K562 (cell line): ENCODE results near the gene PRR15L. TPM values are rescaled to one million over a fixed set of nuclear protein-coding genes. Genes with fewer than 3 reads are reported as not detected.

Experiments
- ATAC-seq: fragments of 200-7000 bp; cut with Tn5 transposase; 3 replicates; pipeline ENCODE4 v1.9.1; 2020; ENCODE audit warnings: moderate library complexity
- BruUV-seq: library from RNA; stranded (reverse); fragments of 400-500 nt; replicated peaks from 2 replicates; lab custom pipeline; 2021; lab: Mats Ljungman, UMichigan
- CTCF ChIA-PET: fragments of 300-600 bp; formaldehyde crosslinking; extraction: SDS; loops from one replicate; lab custom pipeline; 2021; ENCODE audit warnings: low intra/inter-chr PET ratio; lab: Yijun Ruan, JAX
- POLR2A ChIA-PET: fragments of 300-600, 350-650 bp; sonication (Branson Sonifier 250); formaldehyde crosslinking; extraction: SDS; loops from one replicate; lab custom pipeline; 2021; ENCODE audit warnings: antibody characterized with exemption, inconsistent platforms; lab: Yijun Ruan, JAX
- DNase-seq, 4 experiments: peaks; one replicate each; pipeline versions ENCODE4 v3.0.0 to v3.0.0-alpha.2; 2011 to 2018; ENCODE audit warnings: low spot score in 3 of 4, mixed read lengths in 3 of 4; ENCODE audit errors: extremely low read depth in 1 of 4
- FAIRE-seq: peaks from 2 replicates; lab custom pipeline; 2011; peaks lifted over from hg19 to GRCh38; lab: Jason Lieb, UNC
- H2AFZ ChIP-seq: 2 replicates; pipeline ENCODE4 v1.6.0; 2011; ENCODE audit warnings: low read depth, low read length, control low read depth, inconsistent platforms
- H3K27ac ChIP-seq: fragments of 200-600 bp; 3 replicates; pipeline ENCODE4 v1.8.0; 2011; ENCODE audit warnings: low read depth, mild to moderate bottlenecking, control low read depth, inconsistent platforms, low read length, moderate library complexity, mixed read lengths; ENCODE audit errors: extremely low read depth
- H3K27me3 ChIP-seq, 2 experiments: fragments of 300-600 bp in 1 of 2; 2 replicates in 1 of 2; 3 replicates in 1 of 2; pipeline versions ENCODE4 v1.6.0 to v1.8.0; 2011; ENCODE audit warnings: inconsistent platforms in 2 of 2, low read length in 2 of 2, mild to moderate bottlenecking in 1 of 2, mixed read lengths in 1 of 2, moderate library complexity in 1 of 2; ENCODE audit not compliant: control insufficient read depth in 2 of 2, insufficient read depth in 2 of 2
- H3K36me3 ChIP-seq: fragments of 300-600 bp; 3 replicates; pipeline ENCODE4 v1.8.0; 2011; ENCODE audit warnings: mild to moderate bottlenecking, low read length, inconsistent platforms; ENCODE audit not compliant: control insufficient read depth, insufficient read depth
- H3K4me1 ChIP-seq, 2 experiments: fragments of 200-600 bp in 1 of 2; replicated peaks in 1 of 2; 2 replicates in 1 of 2; 3 replicates in 1 of 2; pipeline versions ENCODE4 v1.5.1 to v1.8.0; 2011; ENCODE audit warnings: inconsistent platforms in 2 of 2, low read length in 2 of 2, mild to moderate bottlenecking in 1 of 2, mixed read lengths in 1 of 2, moderate library complexity in 1 of 2; ENCODE audit not compliant: control insufficient read depth in 2 of 2, insufficient read depth in 2 of 2
- H3K4me2 ChIP-seq: 2 replicates; pipeline ENCODE4 v1.6.1; 2011; ENCODE audit warnings: low read length, control low read depth, inconsistent platforms, mixed read lengths; ENCODE audit not compliant: insufficient read depth
- H3K4me3 ChIP-seq: fragments of 200-600 bp; sonication (generic), shearing (Covaris generic); 2 replicates; pipeline ENCODE4 v1.5.1; 2016; ENCODE audit warnings: control low read depth, inconsistent platforms
- H3K79me2 ChIP-seq: fragments of 200-600 bp; 3 replicates; pipeline ENCODE4 v1.8.0; 2011; ENCODE audit warnings: low read length, inconsistent platforms; ENCODE audit not compliant: control insufficient read depth, insufficient read depth
- H3K9ac ChIP-seq, 2 experiments: 2 replicates each; pipeline versions ENCODE4 v1.6.0 to v1.6.1; 2011; ENCODE audit warnings: low read depth in 2 of 2, low read length in 2 of 2, control low read depth in 1 of 2, inconsistent platforms in 1 of 2, mild to moderate bottlenecking in 1 of 2, mixed read lengths in 1 of 2; ENCODE audit not compliant: insufficient read depth in 1 of 2
- H3K9me1 ChIP-seq: one replicate; pipeline ENCODE4 v1.6.0; 2011; ENCODE audit warnings: inconsistent platforms, mild to moderate bottlenecking, low read length, moderate library complexity; ENCODE audit not compliant: control insufficient read depth, insufficient read depth
- H3K9me3 ChIP-seq: replicated peaks from 2 replicates; pipeline ENCODE4 v1.5.1; 2011; ENCODE audit warnings: low read depth, low read length, inconsistent platforms; ENCODE audit not compliant: control insufficient read depth, insufficient read depth
- H4K20me1 ChIP-seq: replicated peaks from 2 replicates; pipeline ENCODE4 v1.6.1; 2011; ENCODE audit warnings: low read length, inconsistent platforms, mixed read lengths; ENCODE audit not compliant: control insufficient read depth, insufficient read depth
- CC2D1A ChIP-seq: fragments of 450-650 bp; IDR thresholded peaks from 2 replicates; pipeline ENCODE4 v1.6.1; 2017; ENCODE audit warnings: mild to moderate bottlenecking
- FIP1L1 ChIP-seq: fragments of 200-400 bp; formaldehyde crosslinking; IDR thresholded peaks from 2 replicates; pipeline ENCODE4 v1.6.1; 2018; ENCODE audit warnings: mild to moderate bottlenecking, low read depth, low read length; ENCODE audit not compliant: poor library complexity, severe bottlenecking
- GABPB1 ChIP-seq: sonication (generic); formaldehyde crosslinking; IDR thresholded peaks from 2 replicates; pipeline ENCODE4 v1.8.0; 2022; ENCODE audit warnings: mild to moderate bottlenecking, missing genetic modification reagents
- GTF2A2 ChIP-seq: IDR thresholded peaks from 2 replicates; pipeline ENCODE4 v1.6.1; 2016; ENCODE audit warnings: mild to moderate bottlenecking, missing genetic modification characterization, missing compliant biosample characterization
- HES1 ChIP-seq: fragments of 450-650 bp; IDR thresholded peaks from 2 replicates; pipeline ENCODE4 v1.6.1; 2016; ENCODE audit warnings: low read depth, mild to moderate bottlenecking, moderate library complexity
- KLF1 ChIP-seq: fragments of 450-650 bp; IDR thresholded peaks from 2 replicates; pipeline ENCODE4 v1.6.1; 2016; ENCODE audit warnings: missing genetic modification characterization, missing compliant biosample characterization
- MXD1 ChIP-seq: fragments of 250-450 bp; sonication (Bioruptor Pico); IDR thresholded peaks from 2 replicates; pipeline ENCODE4 v1.8.0; 2021; ENCODE audit warnings: borderline replicate concordance, mild to moderate bottlenecking, moderate library complexity; ENCODE audit not compliant: poor library complexity, severe bottlenecking
- POLR2AphosphoS2 ChIP-seq: IDR thresholded peaks from 2 replicates; pipeline ENCODE4 v1.6.1; 2012; ENCODE audit warnings: low read length, improper control_type of control experiment
- SP2 ChIP-seq: IDR thresholded peaks from 2 replicates; pipeline ENCODE4 v1.6.1; 2011; ENCODE audit warnings: mild to moderate bottlenecking, low read depth, low read length, moderate library complexity; ENCODE audit not compliant: poor library complexity, severe bottlenecking; ENCODE audit errors: extremely low read depth
- STAT5B ChIP-seq: fragments of 250-450 bp; sonication (Bioruptor Pico); IDR thresholded peaks from 2 replicates; pipeline ENCODE4 v1.8.0; 2021; ENCODE audit warnings: mild to moderate bottlenecking, inconsistent platforms
- ZFX ChIP-seq: sonication (generic); formaldehyde crosslinking; IDR thresholded peaks from 2 replicates; pipeline ENCODE4 v1.8.0; 2022; ENCODE audit warnings: mild to moderate bottlenecking, missing genetic modification reagents, moderate library complexity
- ZKSCAN8 ChIP-seq: fragments of 200-800 bp; sonication (Bioruptor generic); IDR thresholded peaks from 2 replicates; pipeline ENCODE4 v1.6.1; 2016; ENCODE audit warnings: missing genetic modification characterization, missing compliant biosample characterization
- ZNF121 ChIP-seq: sonication (generic); formaldehyde crosslinking; conservative IDR thresholded peaks from 2 replicates; pipeline ENCODE4 v1.8.0; 2022; ENCODE audit warnings: missing genetic modification reagents
- ZNF212 ChIP-seq: fragments of 450-650 bp; formaldehyde crosslinking; IDR thresholded peaks from 2 replicates; pipeline ENCODE4 v1.4.0; 2020; ENCODE audit warnings: mild to moderate bottlenecking
- ZNF311 ChIP-seq: fragments of 250-450 bp; sonication (Bioruptor Pico); IDR thresholded peaks from 2 replicates; pipeline ENCODE4 v1.4.0; 2020; ENCODE audit warnings: mild to moderate bottlenecking, moderate library complexity
- WGBS: fragments of 100-300 bp; shearing (Covaris generic); methylation state at CpG from one replicate; pipeline ENCODE4 v1.1.6; 2016; ENCODE audit warnings: low coverage, mixed read lengths; ENCODE audit not compliant: insufficient coverage; ENCODE audit errors: missing lambda C conversion rate; 5-methylcytosine and 5-hydroxymethylcytosine counted together
- in situ Hi-C: fragments of 300-500 bp; cut with MboI; formaldehyde crosslinking; loops from 4 replicates; pipeline ENCODE4 v1.15.0; 2018; ENCODE audit warnings: inconsistent platforms, mixed read lengths
- intact Hi-C: fragments of 100-400 bp; cut with micrococcal nuclease; formaldehyde crosslinking; loops from 2 replicates; pipeline ENCODE4 v1.14.2; 2022
- polyA plus RNA-seq, 8 experiments: library from polyadenylated mRNA; depleted of rRNA in 4 of 8; stranded (reverse) in 5 of 8; unstranded in 3 of 8; fragments of >200 nt; fragmentation: Nextera tagmentation in 2 of 8; fragmentation: Illumina TruSeq in 1 of 8; extraction: Ambion mirVana in 2 of 8; extraction: Trizol in 1 of 8; gene quantifications; 2 replicates each; pipeline versions ENCODE4 v1.2.1 to v1.2.3, GENCODE V29; 2011 to 2014; ENCODE audit warnings: inconsistent platforms in 1 of 8, missing spikeins in 1 of 8
- total RNA-seq, 7 experiments: library from RNA; depleted of rRNA in 6 of 7; stranded (reverse); fragments of >200 nt in 6 of 7; fragmentation: Illumina TruSeq in 2 of 7; extraction: Trizol in 2 of 7; gene quantifications; 2 replicates each; pipeline versions ENCODE4 v1.2.1 to v1.2.3, GENCODE V29; 2011 to 2021; ENCODE audit warnings: low replicate concordance in 1 of 7
- TF ChIP-seq, protein P1 (sequence below): IDR thresholded peaks from 3 replicates; pipeline ENCODE4 v1.6.1; 2011; ENCODE audit warnings: borderline replicate concordance, mild to moderate bottlenecking, moderate library complexity; ENCODE audit not compliant: insufficient read length; ENCODE audit errors: extremely low read depth
- TF ChIP-seq, protein P2 (sequence below): fragments of 250-450 bp; sonication (Bioruptor Pico); IDR thresholded peaks from 2 replicates; pipeline ENCODE4 v1.5.0; 2020; ENCODE audit warnings: mild to moderate bottlenecking

PRR15L gene
- total and polyA plus RNA-seq, 9 of the 15 experiments (the other 6 are each of a cell fraction or from before 2014, with no cell fraction given) = 0.03 TPM; not detected in 8

- TF ChIP-seq, protein P1, sequence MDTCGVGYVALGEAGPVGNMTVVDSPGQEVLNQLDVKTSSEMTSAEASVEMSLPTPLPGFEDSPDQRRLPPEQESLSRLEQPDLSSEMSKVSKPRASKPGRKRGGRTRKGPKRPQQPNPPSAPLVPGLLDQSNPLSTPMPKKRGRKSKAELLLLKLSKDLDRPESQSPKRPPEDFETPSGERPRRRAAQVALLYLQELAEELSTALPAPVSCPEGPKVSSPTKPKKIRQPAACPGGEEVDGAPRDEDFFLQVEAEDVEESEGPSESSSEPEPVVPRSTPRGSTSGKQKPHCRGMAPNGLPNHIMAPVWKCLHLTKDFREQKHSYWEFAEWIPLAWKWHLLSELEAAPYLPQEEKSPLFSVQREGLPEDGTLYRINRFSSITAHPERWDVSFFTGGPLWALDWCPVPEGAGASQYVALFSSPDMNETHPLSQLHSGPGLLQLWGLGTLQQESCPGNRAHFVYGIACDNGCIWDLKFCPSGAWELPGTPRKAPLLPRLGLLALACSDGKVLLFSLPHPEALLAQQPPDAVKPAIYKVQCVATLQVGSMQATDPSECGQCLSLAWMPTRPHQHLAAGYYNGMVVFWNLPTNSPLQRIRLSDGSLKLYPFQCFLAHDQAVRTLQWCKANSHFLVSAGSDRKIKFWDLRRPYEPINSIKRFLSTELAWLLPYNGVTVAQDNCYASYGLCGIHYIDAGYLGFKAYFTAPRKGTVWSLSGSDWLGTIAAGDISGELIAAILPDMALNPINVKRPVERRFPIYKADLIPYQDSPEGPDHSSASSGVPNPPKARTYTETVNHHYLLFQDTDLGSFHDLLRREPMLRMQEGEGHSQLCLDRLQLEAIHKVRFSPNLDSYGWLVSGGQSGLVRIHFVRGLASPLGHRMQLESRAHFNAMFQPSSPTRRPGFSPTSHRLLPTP = no peak
- TF ChIP-seq STAT5B (CRISPR knock-in tag) = no peak
These were observed 37.0 kb upstream of the PRR15L start (continued) for GRCh38 chr17:47994724-47995123.

DNA sequence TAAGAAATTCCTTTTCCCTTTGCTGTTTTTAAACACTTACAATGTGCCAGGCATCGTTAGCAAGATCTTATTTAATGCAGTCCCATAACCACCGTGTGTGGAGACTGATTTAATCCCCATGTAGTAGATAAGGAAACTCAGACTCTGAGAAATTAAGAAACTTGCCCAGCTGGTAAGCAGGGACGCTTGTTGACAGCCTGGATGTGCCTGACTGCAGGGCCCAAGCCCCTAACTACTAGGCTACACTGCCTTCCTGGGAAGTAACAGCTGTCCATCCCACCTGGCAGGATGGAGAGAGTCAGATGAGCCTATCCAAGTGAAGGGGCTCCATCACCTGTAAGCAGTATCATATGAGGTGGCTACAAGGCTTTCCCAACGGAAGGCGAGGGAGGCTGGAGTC, 36.3 kb upstream of the PRR15L start:
- intact Hi-C loops (no loop called here), in situ Hi-C loops (no loop called here)
- ATAC-seq = no peak
- BruUV-seq = no TSS peak
- no peaks in the 10 kb centered on the region for H3K36me3 ChIP-seq
- ChIA-PET CTCF (no interaction called here), POLR2A (interaction anchor here (0.6 to 1.7 kb wide), 5 partner anchors 9 to 110 kb away, joined by 3 to 4 read pairs (median 4); no protein-coding TSS in a partner anchor)
- no peak overlapping the region for H3K4me2 ChIP-seq
- H3K9ac ChIP-seq = no peak overlapping the region
- WGBS = 28% methylated on average over 5 of the region's 5 CpGs
- H3K4me1 ChIP-seq = peaks cover 26 to 32% of the 10 kb centered on the region in 2 experiments
- FAIRE-seq = no peak
- no peaks in the 10 kb centered on the region for H3K9me1 ChIP-seq
- no peaks in the 10 kb centered on the region for H4K20me1 ChIP-seq
- H3K27ac ChIP-seq = no peak overlapping the region
- no peaks in the 10 kb centered on the region for H3K9me3 ChIP-seq
- no peak for DNase-seq
- H3K79me2 ChIP-seq = no peaks in the 10 kb centered on the region
- H3K27me3 ChIP-seq = no peaks in the 10 kb centered on the region
- H3K4me3 ChIP-seq = no peak overlapping the region
- H2AFZ ChIP-seq = no peak overlapping the region
- TF ChIP-seq GTF2A2 (tag) (no peak), ZNF311 (CRISPR knock-in tag) (no peak), ZNF212 (CRISPR knock-in tag) (no peak), ZNF121 (no peak), GABPB1 (CRISPR knock-in tag) (no peak), HES1 (no peak), SP2 (no peak), POLR2AphosphoS2 (no peak), CC2D1A (no peak), MXD1 (no peak), FIP1L1 (no peak), ZKSCAN8 (CRISPR knock-in tag) (no peak), KLF1 (tag) (no peak), ZFX (no peak)
- TF ChIP-seq, protein P2, sequence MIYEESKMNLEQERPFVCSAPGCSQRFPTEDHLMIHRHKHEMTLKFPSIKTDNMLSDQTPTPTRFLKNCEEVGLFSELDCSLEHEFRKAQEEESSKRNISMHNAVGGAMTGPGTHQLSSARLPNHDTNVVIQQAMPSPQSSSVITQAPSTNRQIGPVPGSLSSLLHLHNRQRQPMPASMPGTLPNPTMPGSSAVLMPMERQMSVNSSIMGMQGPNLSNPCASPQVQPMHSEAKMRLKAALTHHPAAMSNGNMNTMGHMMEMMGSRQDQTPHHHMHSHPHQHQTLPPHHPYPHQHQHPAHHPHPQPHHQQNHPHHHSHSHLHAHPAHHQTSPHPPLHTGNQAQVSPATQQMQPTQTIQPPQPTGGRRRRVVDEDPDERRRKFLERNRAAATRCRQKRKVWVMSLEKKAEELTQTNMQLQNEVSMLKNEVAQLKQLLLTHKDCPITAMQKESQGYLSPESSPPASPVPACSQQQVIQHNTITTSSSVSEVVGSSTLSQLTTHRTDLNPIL (CRISPR knock-in tag) = no peak
